T-cell (primary cell): Measurements from ENCODE around the gene TNS2. TPM values are rescaled to one million over a fixed set of nuclear protein-coding genes. Genes with fewer than 3 reads are reported as not detected.

ENCODE experiments used
- ATAC-seq, 4 experiments: fragments of 200-7000 bp in 3 of 4; fragments of 150-1000 bp in 1 of 4; cut with Tn5 transposase; replicated peaks in 1 of 4; 1 replicate in 3 of 4; 2 replicates in 1 of 4; pipeline ENCODE4 v1.10.0; 2021; ENCODE audit warnings: moderate library complexity in 3 of 4, mild to moderate bottlenecking in 2 of 4, moderate number of reproducible peaks in 1 of 4
- CTCF ChIA-PET, 2 donors: fragments of 300-600 bp; sonication (Branson Sonifier 250); formaldehyde crosslinking; loops; one replicate each; lab custom pipeline; 2022; ENCODE audit warnings: antibody characterized with exemption in 2 of 2; lab: Charles Lee
- POLR2A ChIA-PET, 2 donors: fragments of 300-600 bp; sonication (Branson Sonifier 250); formaldehyde crosslinking; loops; one replicate each; lab custom pipeline; 2022; ENCODE audit warnings: antibody characterized with exemption in 2 of 2; lab: Charles Lee
- DNase-seq, 35 experiments: peaks; one replicate each; pipeline versions ENCODE4 v3.0.0 to v3.0.0-alpha.2; 2013 to 2023
- H3K27ac ChIP-seq: one replicate; pipeline ENCODE4 v1.5.1; 2013; ENCODE audit warnings: low read length
- H3K27me3 ChIP-seq, 2 experiments: replicated peaks in 1 of 2; 1 replicate in 1 of 2; 2 replicates in 1 of 2; pipeline versions ENCODE4 v1.6.1 to v1.7.0; 2013; ENCODE audit warnings: low read length in 1 of 2, mixed read lengths in 1 of 2; ENCODE audit not compliant: control insufficient read depth in 2 of 2, insufficient read depth in 2 of 2; ENCODE audit errors: extremely low read depth in 1 of 2
- H3K36me3 ChIP-seq, 2 donors: 1 replicate in 1 of 2; 2 replicates in 1 of 2; pipeline versions ENCODE4 v1.6.1 to v1.7.0; 2013; ENCODE audit warnings: low read length in 1 of 2; ENCODE audit not compliant: control insufficient read depth in 2 of 2, insufficient read depth in 1 of 2; ENCODE audit errors: extremely low read depth in 1 of 2
- H3K4me1 ChIP-seq, 2 experiments: 1 replicate in 1 of 2; 2 replicates in 1 of 2; pipeline versions ENCODE4 v1.6.1 to v1.7.0; 2013; ENCODE audit warnings: low read length in 2 of 2, mixed read lengths in 1 of 2; ENCODE audit not compliant: insufficient read depth in 2 of 2, control insufficient read depth in 1 of 2; ENCODE audit errors: extremely low read depth in 1 of 2
- H3K4me3 ChIP-seq, 2 donors: 1 replicate in 1 of 2; 2 replicates in 1 of 2; pipeline versions ENCODE4 v1.5.1 to v1.7.0; 2013; ENCODE audit warnings: mild to moderate bottlenecking in 2 of 2, low read length in 1 of 2, moderate library complexity in 1 of 2; ENCODE audit not compliant: control insufficient read depth in 1 of 2; ENCODE audit errors: extremely low read depth in 1 of 2
- H3K9me3 ChIP-seq: 2 replicates; pipeline ENCODE4 v1.7.0; 2013
- H3K27ac Mint-ChIP-seq, 2 donors: one replicate each; pipeline ENCODE4 v1.8.0; 2020 to 2021; ENCODE audit warnings: mild to moderate bottlenecking in 2 of 2, mixed read lengths in 2 of 2
- H3K27me3 Mint-ChIP-seq, 2 donors: one replicate each; pipeline ENCODE4 v1.8.0; 2021 to 2022; ENCODE audit warnings: mixed read lengths in 2 of 2
- H3K36me3 Mint-ChIP-seq: one replicate; pipeline ENCODE4 v1.8.0; 2021; ENCODE audit warnings: mixed read lengths
- H3K4me1 Mint-ChIP-seq, 3 donors: one replicate each; pipeline ENCODE4 v1.8.0; 2020 to 2022; ENCODE audit warnings: mixed read lengths in 3 of 3, mild to moderate bottlenecking in 1 of 3
- H3K4me3 Mint-ChIP-seq, 3 donors: one replicate each; pipeline ENCODE4 v1.8.0; 2020 to 2022; ENCODE audit warnings: mild to moderate bottlenecking in 3 of 3, mixed read lengths in 3 of 3, moderate library complexity in 3 of 3
- H3K9me3 Mint-ChIP-seq, 3 donors: one replicate each; pipeline ENCODE4 v1.8.0; 2020 to 2022; ENCODE audit warnings: mixed read lengths in 3 of 3
- WGBS: methylation state at CpG from one replicate; pipeline ENCODE4 v1.1.5; 2013; ENCODE audit warnings: missing lambda C conversion rate; ENCODE audit not compliant: insufficient coverage; 5-methylcytosine and 5-hydroxymethylcytosine counted together
- total RNA-seq, 35 experiments: library from RNA in 6 of 35; stranded (reverse) in 6 of 35; fragments of 120-200 nt in 1 of 35; gene quantifications; one replicate each; pipeline versions ENCODE4 v1.2.1 to v1.2.4 and lab custom pipeline; 2013 to 2026

The TNS2 gene
- total RNA-seq, 5 donors from 2014 or later (not counting 1 experiment from before 2014, with no cell fraction given) = 2.5 to 5.1 (median 3.0) TPM

DNA sequence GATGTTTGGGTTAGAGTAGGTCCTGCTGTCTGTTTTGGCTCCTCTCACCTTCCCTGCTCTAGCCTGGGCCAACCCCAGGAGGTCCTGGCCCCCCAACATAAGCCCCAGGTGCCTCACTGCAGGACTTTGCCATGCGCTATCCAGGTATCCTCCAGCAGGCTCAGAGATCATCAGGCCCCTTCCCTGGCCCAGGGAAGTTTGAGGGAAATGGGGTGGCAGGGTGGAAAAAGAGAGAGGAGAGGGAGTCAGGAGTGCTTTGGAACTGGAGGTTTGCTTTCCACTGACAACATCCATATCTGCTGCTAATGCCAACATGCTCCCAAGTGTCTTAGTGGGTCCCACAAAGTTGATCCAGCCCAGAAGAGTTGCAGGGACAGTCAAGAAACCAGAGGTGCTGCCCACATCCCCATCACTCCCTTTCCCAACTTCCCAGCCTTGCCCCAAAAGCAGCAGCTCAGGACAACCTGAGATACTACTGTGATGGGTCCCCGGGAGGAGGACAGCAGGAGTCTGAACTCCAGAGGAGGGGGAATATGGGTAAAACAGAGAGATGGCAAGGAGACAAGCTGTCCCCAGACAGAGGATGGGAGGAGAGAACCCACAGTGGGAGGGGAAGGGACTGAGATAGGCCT lies 677 bp downstream of the TNS2 start:
- Histone ChIP-seq H3K9me3 (no peaks in the 10 kb centered on the region), H3K36me3 (no peaks in the 10 kb centered on the region), H3K4me1 (peaks cover 9 to 45% of the 10 kb centered on the region in 2 experiments), H3K4me3 (no peak overlapping the region), H3K27ac (no peak overlapping the region), H3K27me3 (no peaks in the 10 kb centered on the region)
- no peaks in the 10 kb centered on the region for H3K27me3 Mint-ChIP-seq
- DNase-seq (no peak), ATAC-seq (no peak)
- no peaks in the 10 kb centered on the region for H3K9me3 Mint-ChIP-seq
- POLR2A ChIA-PET = no interaction called here
- peaks cover 21 to 28% (median 24%) of the 10 kb centered on the region in 3 donors for H3K4me1 Mint-ChIP-seq
- WGBS = no CpG with 5 or more reads among the region's 2 CpGs
- CTCF ChIA-PET = interaction anchor here in 1 of 2 donors (1.3 kb wide), 1 partner anchor 29 kb away, joined by 4 read pairs; the partner anchor contains the start of gene SPRYD3
- peak overlapping the region; percentile 34 to 52 for H3K27ac Mint-ChIP-seq
- no peak overlapping the region for H3K4me3 Mint-ChIP-seq
- H3K36me3 Mint-ChIP-seq = no peaks in the 10 kb centered on the region

DNA sequence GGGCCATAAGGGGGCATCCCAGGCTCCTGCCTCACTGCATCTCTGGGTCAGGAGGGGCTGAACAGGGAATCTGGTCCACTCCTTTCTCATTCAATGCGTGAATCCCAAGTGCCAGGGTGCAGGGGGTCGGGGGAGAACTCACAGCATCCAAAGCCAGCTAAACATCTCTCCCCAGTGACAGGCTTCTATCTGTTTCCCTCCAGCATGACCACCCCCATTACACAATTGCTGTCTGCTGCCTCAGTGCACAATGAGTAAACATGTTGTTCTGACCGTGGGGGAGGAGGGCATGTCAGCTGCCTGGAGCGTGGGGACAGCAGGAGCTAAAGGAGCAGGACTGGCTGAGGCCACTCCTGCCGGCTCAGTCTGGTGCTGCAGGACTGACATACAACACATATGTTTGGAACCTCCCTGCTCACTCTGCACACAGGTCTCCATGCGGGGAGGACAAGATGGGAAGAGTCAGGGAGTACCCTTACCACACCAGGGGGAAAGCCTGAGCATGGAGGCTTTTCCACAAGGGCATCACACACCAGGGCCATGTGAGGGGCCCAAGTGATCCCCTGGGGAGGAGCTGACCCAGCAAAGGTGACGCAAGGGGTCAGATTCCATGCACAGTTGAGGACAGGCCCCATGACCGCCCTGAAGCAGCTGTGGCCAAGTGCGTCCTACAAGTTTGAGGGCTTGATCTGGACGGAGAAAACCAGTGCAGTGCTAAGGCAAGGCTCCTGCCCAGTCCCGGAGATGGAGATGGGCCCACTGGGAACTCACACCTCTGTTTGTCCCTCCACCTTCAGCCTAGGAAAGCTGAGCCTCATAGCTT lies 1.4 kb downstream of the TNS2 start:
- no peaks in the 10 kb centered on the region for H3K9me3 ChIP-seq
- ChIA-PET POLR2A (no interaction called here), CTCF (interaction anchor here in 1 of 2 donors (1.3 kb wide), 1 partner anchor 28 kb away, joined by 4 read pairs; the partner anchor contains the start of gene SPRYD3)
- Mint-ChIP-seq H3K36me3 (no peaks in the 10 kb centered on the region), H3K4me3 (no peak overlapping the region), H3K9me3 (no peaks in the 10 kb centered on the region), H3K27me3 (no peaks in the 10 kb centered on the region), H3K4me1 (peaks cover 15 to 22% (median 16%) of the 10 kb centered on the region in 3 donors), H3K27ac (peak overlapping the region; percentile 52 to 68)
- 79% methylated on average over 6 of the region's 11 CpGs for WGBS
- no peaks in the 10 kb centered on the region for H3K36me3 ChIP-seq
- H3K4me3 ChIP-seq = no peak overlapping the region
- H3K27me3 ChIP-seq = no peaks in the 10 kb centered on the region
- no peak for ATAC-seq
- H3K27ac ChIP-seq = no peak overlapping the region
- DNase-seq = no peak
- peaks cover 9 to 39% of the 10 kb centered on the region in 2 experiments for H3K4me1 ChIP-seq

DNA sequence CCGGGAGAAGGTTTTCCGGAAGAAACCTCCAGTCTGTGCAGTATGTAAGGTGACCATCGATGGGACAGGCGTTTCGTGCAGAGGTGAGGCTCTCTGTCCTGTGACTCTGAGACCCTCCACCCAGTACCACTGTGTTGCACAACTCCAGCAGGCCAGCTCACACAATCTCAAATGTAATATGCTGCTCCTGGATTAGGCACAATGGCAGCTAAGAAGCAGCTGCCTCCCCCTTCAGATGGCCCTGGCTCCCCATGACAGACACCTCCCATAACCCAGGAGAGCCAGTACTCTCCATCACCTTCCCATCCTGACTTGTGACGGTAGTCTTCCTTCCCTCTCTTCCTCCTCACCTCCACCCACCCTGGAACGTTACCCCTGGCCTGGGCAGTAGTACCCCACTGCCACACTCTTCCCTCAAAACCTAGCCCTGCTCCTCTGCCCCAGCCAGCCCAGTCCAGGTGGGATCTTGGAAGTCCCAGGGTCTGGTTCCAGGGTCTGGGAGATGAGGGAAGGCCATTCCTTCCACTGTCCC lies 2.1 kb downstream of the TNS2 start:
- no peak overlapping the region for H3K27ac ChIP-seq
- ATAC-seq (no peak), DNase-seq (no peak)
- 77% methylated on average over 4 of the region's 7 CpGs for WGBS
- H3K4me3 ChIP-seq = no peak overlapping the region
- H3K4me3 Mint-ChIP-seq = no peak overlapping the region
- POLR2A ChIA-PET = no interaction called here
- no peaks in the 10 kb centered on the region for H3K36me3 Mint-ChIP-seq
- H3K4me1 Mint-ChIP-seq = peaks cover 10 to 19% (median 10%) of the 10 kb centered on the region in 3 donors
- CTCF ChIA-PET = interaction anchor here in 1 of 2 donors (0.6 to 1.3 kb wide), 2 partner anchors 13 to 27 kb away, joined by 3 to 4 read pairs; partner anchors contain the start of gene SPRYD3
- no peaks in the 10 kb centered on the region for H3K27me3 Mint-ChIP-seq
- H3K9me3 Mint-ChIP-seq = no peaks in the 10 kb centered on the region
- H3K27ac Mint-ChIP-seq = no peak overlapping the region
- peaks cover 4 to 32% of the 10 kb centered on the region in 2 experiments for H3K4me1 ChIP-seq
- H3K36me3 ChIP-seq = no peaks in the 10 kb centered on the region
- H3K9me3 ChIP-seq = no peaks in the 10 kb centered on the region
- H3K27me3 ChIP-seq = no peaks in the 10 kb centered on the region

DNA sequence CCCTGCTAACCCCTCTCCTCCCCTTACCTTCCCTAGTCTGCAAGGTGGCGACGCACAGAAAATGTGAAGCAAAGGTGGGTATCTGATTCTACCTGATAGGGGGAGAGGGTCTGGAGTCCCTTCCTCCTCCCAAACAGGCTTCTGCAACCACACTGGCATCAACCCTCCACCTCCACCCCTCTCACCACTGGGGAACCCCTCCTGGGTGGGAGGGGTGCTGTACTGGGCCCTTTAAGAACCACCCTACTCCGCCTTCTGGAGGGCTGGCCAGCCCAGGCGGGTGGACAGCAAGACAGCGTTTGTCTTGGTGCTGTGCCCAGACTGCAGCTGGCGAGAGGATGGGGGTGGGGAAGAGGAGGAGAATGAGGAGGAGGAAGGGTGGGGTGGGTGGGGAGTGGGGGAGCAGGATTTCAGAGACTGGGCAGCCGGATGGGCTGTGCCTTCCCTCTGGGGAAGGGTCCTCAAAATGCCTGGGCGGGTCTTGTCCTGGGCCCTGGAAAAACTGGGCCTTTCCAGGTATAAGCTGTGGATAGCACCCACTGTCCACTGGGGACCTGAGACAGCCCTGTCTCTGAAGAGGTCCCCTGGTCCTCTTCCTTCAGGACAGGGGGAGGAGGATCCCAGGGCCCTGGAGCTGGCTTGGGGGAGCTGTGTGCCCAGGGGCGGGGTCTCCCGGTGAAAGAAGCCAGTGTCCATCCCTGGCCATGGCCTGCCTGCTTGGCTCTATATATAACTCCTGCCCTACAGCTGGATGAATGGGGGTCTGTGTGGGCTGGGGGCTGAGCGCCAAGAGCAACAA lies 2.8 kb downstream of the TNS2 start:
- no peaks in the 10 kb centered on the region for H3K27me3 Mint-ChIP-seq
- H3K4me3 Mint-ChIP-seq = no peak overlapping the region
- no peaks in the 10 kb centered on the region for H3K36me3 ChIP-seq
- no peaks in the 10 kb centered on the region for H3K9me3 Mint-ChIP-seq
- ChIA-PET CTCF (interaction anchor here (0.6 to 2.8 kb wide), 4 partner anchors 9 to 28 kb away, joined by 3 to 13 read pairs (median 4); no protein-coding TSS in a partner anchor), POLR2A (interaction anchor here in 1 of 2 donors (0.6 kb wide), 1 partner anchor 1072 kb away, joined by 4 read pairs; no protein-coding TSS in a partner anchor)
- ATAC-seq = no peak
- no peak overlapping the region for H3K27ac ChIP-seq
- H3K4me1 Mint-ChIP-seq = peaks cover 10 to 19% (median 10%) of the 10 kb centered on the region in 3 donors
- H3K9me3 ChIP-seq = no peaks in the 10 kb centered on the region
- H3K36me3 Mint-ChIP-seq = no peaks in the 10 kb centered on the region
- H3K4me1 ChIP-seq = peaks cover 4 to 31% of the 10 kb centered on the region in 2 experiments
- DNase-seq = no peak
- WGBS = no CpG with 5 or more reads among the region's 11 CpGs
- H3K4me3 ChIP-seq = no peak overlapping the region
- H3K27me3 ChIP-seq = peaks cover 0 to under 1% of the 10 kb centered on the region in 2 experiments
- H3K27ac Mint-ChIP-seq = no peak overlapping the region

DNA sequence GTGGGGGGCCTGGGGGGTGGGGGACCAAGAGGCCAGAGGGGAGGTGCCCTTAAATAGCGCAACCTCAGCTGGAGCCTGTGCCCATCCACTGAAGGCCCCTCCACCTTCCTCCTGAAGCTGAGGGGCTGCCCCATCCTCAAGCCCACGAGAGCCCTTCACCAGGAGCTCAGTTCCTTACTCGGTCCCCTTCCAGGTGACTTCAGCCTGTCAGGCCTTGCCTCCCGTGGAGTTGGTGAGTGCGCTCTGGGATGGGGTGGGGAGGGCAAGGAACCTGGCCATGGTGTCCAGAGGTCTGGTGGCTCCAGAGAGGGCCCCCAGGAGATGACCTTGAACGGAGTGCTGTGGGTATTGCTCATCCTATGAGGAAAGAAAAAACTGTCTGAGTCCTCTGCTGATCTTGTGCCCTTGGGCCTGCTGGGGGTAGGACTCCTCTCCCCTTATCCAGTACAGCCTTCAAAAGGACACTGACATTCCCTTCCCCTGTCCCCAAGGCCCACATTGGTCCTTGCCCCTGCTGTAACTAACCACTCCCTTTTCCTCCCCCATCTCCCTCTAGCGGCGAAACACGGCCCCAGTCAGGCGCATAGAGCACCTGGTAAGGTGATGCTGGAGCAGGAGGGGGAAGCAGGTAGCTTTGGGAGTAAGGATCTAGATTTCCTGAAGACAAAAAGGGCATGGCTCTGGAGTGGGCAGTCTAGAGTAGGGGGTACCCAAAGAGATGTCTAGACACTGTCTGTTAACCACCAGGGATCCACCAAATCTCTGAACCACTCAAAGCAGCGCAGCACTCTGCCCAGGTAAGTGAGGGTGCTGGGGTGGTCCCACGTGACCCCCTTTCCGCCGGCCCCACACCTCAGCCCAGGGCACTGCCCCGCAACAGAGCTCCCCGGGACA lies 3.6 kb downstream of the TNS2 start:
- Mint-ChIP-seq H3K9me3 (no peaks in the 10 kb centered on the region), H3K27ac (peak overlapping the region; percentile 87 to 92), H3K4me1 (peaks cover 10 to 16% (median 10%) of the 10 kb centered on the region in 3 donors), H3K27me3 (peaks cover 0 to 2% of the 10 kb centered on the region in 2 donors), H3K4me3 (peak overlapping the region; percentile 92 to 98 (median 92)), H3K36me3 (no peaks in the 10 kb centered on the region)
- POLR2A ChIA-PET = interaction anchor here (0.6 to 0.7 kb wide), 2 partner anchors 409 to 1073 kb away, joined by 4 read pairs; no protein-coding TSS in a partner anchor
- CTCF ChIA-PET = interaction anchor here (0.6 to 2.8 kb wide), 6 partner anchors 9 to 232 kb away, joined by 3 to 13 read pairs (median 4); partner anchors contain the start of gene EIF4B (in 1 of the 2)
- peak overlapping the region; percentile 64 to 90 for H3K4me3 ChIP-seq
- peak; percentile 24 to 72 (median 53) for DNase-seq
- WGBS = 4% methylated on average over 5 of the region's 16 CpGs
- H3K9me3 ChIP-seq = no peaks in the 10 kb centered on the region
- peak; percentile 24 to 48 (median 34) for ATAC-seq
- H3K27ac ChIP-seq = peak overlapping the region; percentile 52
- peaks cover 0 to 5% of the 10 kb centered on the region in 2 experiments for H3K27me3 ChIP-seq
- peaks cover 4 to 22% of the 10 kb centered on the region in 2 experiments for H3K4me1 ChIP-seq
- H3K36me3 ChIP-seq = no peaks in the 10 kb centered on the region
